Upper lobe of right lung (tissue), 1 donor: Measurements from ENCODE around the gene UNC5B. TPM values are rescaled to one million over a fixed set of nuclear protein-coding genes. Genes with fewer than 3 reads are reported as not detected.

ENCODE experiments used
- ATAC-seq: fragments of 200-7000 bp; cut with Tn5 transposase; one replicate; pipeline ENCODE4 v1.9.1; 2020; ENCODE audit warnings: mild to moderate bottlenecking, moderate library complexity
- DNase-seq: peaks from one replicate; pipeline ENCODE4 v3.0.0-alpha.2; 2020
- H3K27ac ChIP-seq: fragments of 200-600 bp; one replicate; pipeline ENCODE4 v1.8.0; 2022
- H3K27me3 ChIP-seq: fragments of 200-600 bp; one replicate; pipeline ENCODE4 v1.8.0; 2022; ENCODE audit warnings: mild to moderate bottlenecking
- H3K36me3 ChIP-seq: fragments of 200-600 bp; one replicate; pipeline ENCODE4 v1.8.0; 2022
- H3K4me1 ChIP-seq: fragments of 200-600 bp; one replicate; pipeline ENCODE4 v1.8.0; 2022
- H3K4me3 ChIP-seq: fragments of 200-600 bp; one replicate; pipeline ENCODE4 v1.8.0; 2022; ENCODE audit warnings: mild to moderate bottlenecking
- H3K9me3 ChIP-seq: fragments of 200-600 bp; one replicate; pipeline ENCODE4 v1.8.0; 2022
- intact Hi-C: fragments of 100-400 bp; cut with DNase I; formaldehyde crosslinking; loops from one replicate; pipeline ENCODE4 v1.11.0; 2022
- total RNA-seq: library from RNA; stranded (reverse); fragmentation: NEBNext Ultra II Directional; extraction: Animal tissue kit (Norgen Biotek cat#: 25700); gene quantifications from one replicate; pipeline ENCODE4 v1.2.1, GENCODE V29; 2021
- TF ChIP-seq, protein P1 (sequence below): fragments of 200-600 bp; IDR thresholded peaks from one replicate; pipeline ENCODE4 v1.8.0; 2022; ENCODE audit warnings: antibody characterized with exemption
- donor health status: DM: no; HTN: yes; CAD: no; lungs with severe emphysema.

UNC5B gene
- total RNA-seq, 1 donor from 2014 or later, result 16.0 TPM

DNA sequence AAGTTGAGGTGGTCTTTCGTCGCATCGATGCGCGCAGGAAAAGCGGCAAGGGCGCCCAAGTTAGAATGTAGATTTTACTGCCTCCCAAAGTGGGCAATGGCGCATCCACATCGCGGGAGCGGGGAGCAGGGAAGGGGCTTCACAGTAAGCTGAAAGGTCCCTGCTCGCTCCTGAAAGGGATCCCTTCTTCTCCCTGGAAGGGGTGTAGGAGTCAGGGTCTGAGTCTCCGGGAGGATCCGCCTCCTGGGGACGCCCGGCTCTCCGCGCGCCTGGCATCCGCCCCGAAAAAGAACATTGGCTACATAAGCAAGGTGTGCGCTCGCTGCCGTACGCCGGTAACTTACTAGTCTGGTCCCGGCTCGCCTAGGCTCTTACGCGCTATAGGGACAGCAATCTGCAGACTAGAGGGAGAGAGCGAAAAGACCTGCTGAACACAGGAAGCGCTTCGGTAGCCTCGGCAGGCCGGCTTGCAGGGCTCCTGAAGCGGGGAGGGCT, 804 bp downstream of the UNC5B start:
- intact Hi-C loops, result loop anchor here (10.0 kb wide), 1 partner anchor 52 kb away; no protein-coding TSS in a partner anchor
- peak overlapping the region; percentile 75 for H3K4me3 ChIP-seq
- ATAC-seq, result peak; percentile 14
- H3K9me3 ChIP-seq, result no peaks in the 10 kb centered on the region
- peak; percentile 81 for DNase-seq
- H3K27me3 ChIP-seq, result peaks cover 16% of the 10 kb centered on the region
- peak overlapping the region; percentile 73 for H3K27ac ChIP-seq
- TF ChIP-seq, protein P1, sequence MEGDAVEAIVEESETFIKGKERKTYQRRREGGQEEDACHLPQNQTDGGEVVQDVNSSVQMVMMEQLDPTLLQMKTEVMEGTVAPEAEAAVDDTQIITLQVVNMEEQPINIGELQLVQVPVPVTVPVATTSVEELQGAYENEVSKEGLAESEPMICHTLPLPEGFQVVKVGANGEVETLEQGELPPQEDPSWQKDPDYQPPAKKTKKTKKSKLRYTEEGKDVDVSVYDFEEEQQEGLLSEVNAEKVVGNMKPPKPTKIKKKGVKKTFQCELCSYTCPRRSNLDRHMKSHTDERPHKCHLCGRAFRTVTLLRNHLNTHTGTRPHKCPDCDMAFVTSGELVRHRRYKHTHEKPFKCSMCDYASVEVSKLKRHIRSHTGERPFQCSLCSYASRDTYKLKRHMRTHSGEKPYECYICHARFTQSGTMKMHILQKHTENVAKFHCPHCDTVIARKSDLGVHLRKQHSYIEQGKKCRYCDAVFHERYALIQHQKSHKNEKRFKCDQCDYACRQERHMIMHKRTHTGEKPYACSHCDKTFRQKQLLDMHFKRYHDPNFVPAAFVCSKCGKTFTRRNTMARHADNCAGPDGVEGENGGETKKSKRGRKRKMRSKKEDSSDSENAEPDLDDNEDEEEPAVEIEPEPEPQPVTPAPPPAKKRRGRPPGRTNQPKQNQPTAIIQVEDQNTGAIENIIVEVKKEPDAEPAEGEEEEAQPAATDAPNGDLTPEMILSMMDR, result no peak
- no peaks in the 10 kb centered on the region for H3K36me3 ChIP-seq
- peaks cover 40% of the 10 kb centered on the region for H3K4me1 ChIP-seq

DNA sequence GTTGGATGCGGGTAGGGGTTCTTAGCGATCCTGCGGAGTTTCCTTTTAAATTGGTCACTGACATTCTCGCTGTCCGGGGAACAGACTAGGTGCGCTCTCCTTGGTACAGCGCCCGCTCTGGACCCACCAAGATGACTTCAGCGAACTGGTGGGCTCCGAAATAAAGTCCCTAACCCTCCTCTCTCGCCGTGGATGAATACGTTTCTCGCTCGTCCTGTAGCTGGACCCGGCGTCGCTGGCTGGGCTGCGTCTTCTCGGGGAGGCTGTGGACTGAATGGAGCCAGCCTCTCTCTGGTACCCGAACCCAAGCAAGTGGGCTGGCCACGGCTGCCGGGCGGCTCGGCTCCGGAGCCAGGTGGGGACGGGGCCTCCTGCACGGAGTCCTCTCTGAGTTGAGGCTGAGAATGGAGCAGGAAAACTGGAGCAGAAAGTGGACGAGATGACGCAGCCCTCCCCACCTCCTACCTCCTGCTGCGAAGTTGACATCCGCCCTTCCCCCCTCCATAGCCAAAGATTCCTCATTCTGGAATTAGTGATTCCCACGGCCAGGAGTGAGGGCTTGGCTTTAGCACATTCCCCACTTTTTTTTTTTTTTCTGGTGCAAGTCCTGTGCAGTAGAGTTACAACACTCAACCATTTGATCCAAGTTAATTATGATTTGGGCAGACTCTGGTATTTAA, 1.5 kb downstream of the UNC5B start:
- Histone ChIP-seq H3K9me3 (no peaks in the 10 kb centered on the region), H3K27me3 (peaks cover 16% of the 10 kb centered on the region), H3K4me1 (peaks cover 39% of the 10 kb centered on the region), H3K36me3 (no peaks in the 10 kb centered on the region), H3K27ac (no peak overlapping the region), H3K4me3 (peak overlapping the region; percentile 75)
- intact Hi-C loops, result loop anchor here (10.0 kb wide), 1 partner anchor 51 kb away; no protein-coding TSS in a partner anchor
- ATAC-seq (no peak), DNase-seq (peak; percentile 63)
- TF ChIP-seq, protein P1, result no peak

DNA sequence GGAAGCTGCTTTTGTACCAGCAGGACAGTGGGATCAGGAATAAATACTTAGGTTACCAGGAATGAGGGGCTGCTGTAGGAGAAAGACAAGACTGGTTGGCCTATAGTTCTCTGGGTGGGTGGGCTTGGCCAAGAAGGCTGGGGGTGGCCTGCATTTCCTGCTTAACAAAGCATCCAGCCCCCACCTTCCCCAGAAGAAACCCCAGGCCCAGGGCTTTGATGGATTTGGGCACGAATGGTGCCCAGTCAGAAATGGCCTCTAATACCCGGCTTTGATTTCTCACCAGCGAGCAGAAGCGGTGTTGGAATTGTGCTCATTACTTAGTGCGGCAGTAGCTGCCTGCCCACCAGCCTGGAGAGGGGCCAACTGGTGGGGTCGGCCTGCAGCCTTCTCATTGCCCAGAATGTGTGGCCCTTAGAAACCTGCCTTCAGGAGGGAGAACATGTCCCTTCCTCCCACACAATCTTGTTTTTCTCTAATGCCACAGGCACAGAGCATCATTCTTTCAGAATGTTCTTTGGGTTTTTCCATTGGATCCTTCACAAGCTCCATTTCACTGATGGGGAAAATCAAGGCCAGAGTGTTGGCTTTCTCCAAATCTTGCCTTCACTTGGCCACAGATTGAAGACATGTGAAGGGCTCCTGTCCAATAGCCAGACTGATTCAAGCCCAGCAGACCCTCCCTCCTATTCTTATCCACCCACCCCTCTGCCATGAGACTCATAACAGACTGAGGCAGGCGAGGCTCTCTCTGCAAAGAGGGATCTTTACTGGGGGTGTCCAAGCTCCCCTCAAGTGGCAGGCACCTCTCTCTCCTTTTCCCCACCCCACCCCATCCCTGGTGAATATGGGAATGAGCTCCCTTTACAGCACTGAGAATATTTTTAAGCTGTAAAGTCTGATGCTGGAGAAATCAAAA, 2.5 kb downstream of the UNC5B start:
- intact Hi-C loops, result loop anchor here (10.0 kb wide), 1 partner anchor 50 kb away; no protein-coding TSS in a partner anchor
- Histone ChIP-seq H3K27ac (no peak overlapping the region), H3K9me3 (no peaks in the 10 kb centered on the region), H3K4me3 (no peak overlapping the region), H3K36me3 (no peaks in the 10 kb centered on the region), H3K27me3 (peaks cover 16% of the 10 kb centered on the region), H3K4me1 (peaks cover 35% of the 10 kb centered on the region)
- DNase-seq, result peak; percentile 34
- TF ChIP-seq, protein P1, result no peak
- no peak for ATAC-seq

DNA sequence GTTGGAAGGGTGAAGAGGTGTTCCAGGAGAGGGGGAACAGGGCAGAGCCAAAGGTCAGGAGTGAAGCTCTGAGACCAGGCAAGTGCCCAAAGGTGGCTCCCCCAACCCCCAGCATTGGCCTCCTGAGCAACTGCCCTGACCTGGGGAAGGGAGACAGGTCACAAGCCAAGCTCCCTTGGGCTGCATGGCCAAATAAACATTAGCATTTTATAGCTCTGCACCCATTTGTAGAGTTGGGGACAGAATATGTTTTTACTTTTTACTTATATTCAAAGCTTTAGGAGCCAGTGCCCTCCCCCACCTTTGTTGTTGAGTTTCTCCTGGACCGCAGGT, 4.0 kb downstream of the UNC5B start:
- Histone ChIP-seq H3K36me3 (no peaks in the 10 kb centered on the region), H3K9me3 (no peaks in the 10 kb centered on the region), H3K27ac (peak overlapping the region; percentile 63), H3K4me1 (peaks cover 35% of the 10 kb centered on the region), H3K27me3 (peaks cover 2% of the 10 kb centered on the region), H3K4me3 (no peak overlapping the region)
- TF ChIP-seq, protein P1, result no peak
- intact Hi-C loops, result loop anchor here (10.0 kb wide), 1 partner anchor 48 kb away; no protein-coding TSS in a partner anchor
- DNase-seq, result no peak
- no peak for ATAC-seq

DNA sequence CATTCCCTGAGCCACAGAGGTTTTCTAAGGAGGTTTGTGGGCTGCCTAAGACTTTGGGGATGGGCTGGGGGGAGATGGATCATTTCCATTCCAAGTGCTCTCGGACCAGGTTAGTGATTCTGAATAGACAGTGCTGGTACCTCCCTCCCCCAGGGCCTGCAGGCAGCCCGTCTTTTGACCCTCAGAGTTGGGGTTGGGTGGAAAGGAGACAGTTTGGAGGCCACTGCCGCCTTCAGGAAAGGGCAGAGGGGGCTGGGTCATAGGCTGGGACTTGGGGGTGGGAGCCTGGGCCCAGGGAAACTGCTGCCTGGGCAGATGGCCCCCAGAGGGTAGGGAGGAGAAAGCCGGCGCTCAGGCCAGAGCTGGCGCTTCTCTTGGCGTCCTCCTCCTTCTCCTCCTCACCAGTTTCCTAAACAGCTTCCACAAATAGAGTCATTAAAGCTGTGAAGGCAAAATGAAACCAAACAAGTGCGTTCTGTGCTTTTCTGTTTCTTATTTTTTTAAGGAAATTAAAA, 4.4 kb downstream of the UNC5B start:
- H3K9me3 ChIP-seq, result no peaks in the 10 kb centered on the region
- H3K27me3 ChIP-seq, result no peaks in the 10 kb centered on the region
- DNase-seq (peak; percentile 60), ATAC-seq (no peak)
- no peaks in the 10 kb centered on the region for H3K36me3 ChIP-seq
- peaks cover 34% of the 10 kb centered on the region for H3K4me1 ChIP-seq
- peak overlapping the region; percentile 65 for H3K4me3 ChIP-seq
- peak overlapping the region; percentile 63 for H3K27ac ChIP-seq
- intact Hi-C loops, result loop anchor here (10.0 kb wide), 1 partner anchor 48 kb away; no protein-coding TSS in a partner anchor
- TF ChIP-seq, protein P1, result no peak
